ENCODE data around the gene WFIKKN1. TPM values are rescaled to one million over a fixed set of nuclear protein-coding genes. Genes with fewer than 3 reads are reported as not detected.
A peak's percentile ranks its signal among the peaks of the same experiment; 100 is the strongest.

WFIKKN1 gene
- total and polyA plus RNA-seq, 10 donors, result 0.15 to 1.8 (median 0.94) TPM

GRCh38 chr16:638836-639235 lies 8.1 kb downstream of the WFIKKN1 start:
- TF ChIP-seq CTCF (IDR thresholded peaks at IDR 0.05 in 8 of 11, conservative IDR thresholded peaks at IDR 0.05 in 3 of 11) (no peak), POLR2AphosphoS5 (IDR thresholded peaks at IDR 0.05) (no peak), POLR2A (IDR thresholded peaks at IDR 0.05) (no peak)
- H3K4me1 ChIP-seq, result peaks cover 26 to 84% (median 56%) of the 10 kb centered on the region in 6 donors
- no peaks in the 10 kb centered on the region for H3K9me3 ChIP-seq
- H3K27me3 ChIP-seq (replicated peaks in 1 of 7), result peaks cover 0 to 4% (median 0%) of the 10 kb centered on the region in 7 donors
- DNase-seq, result no peak
- H3K4me3 ChIP-seq, result no peak overlapping the region
- peaks cover 0 to 14% (median 5%) of the 10 kb centered on the region in 6 donors for H3K36me3 ChIP-seq
- peak overlapping the region in 2 of 8 donors; percentile 12 to 28 for H3K27ac ChIP-seq
- WGBS, 5 donors, result 77 to 89% (median 81%) methylated on average over 8 to 9 of the region's 9 CpGs
- intact Hi-C loops (cut with DNase I; ENCODE audit: low total_unique reads), result no loop called here

DNA sequence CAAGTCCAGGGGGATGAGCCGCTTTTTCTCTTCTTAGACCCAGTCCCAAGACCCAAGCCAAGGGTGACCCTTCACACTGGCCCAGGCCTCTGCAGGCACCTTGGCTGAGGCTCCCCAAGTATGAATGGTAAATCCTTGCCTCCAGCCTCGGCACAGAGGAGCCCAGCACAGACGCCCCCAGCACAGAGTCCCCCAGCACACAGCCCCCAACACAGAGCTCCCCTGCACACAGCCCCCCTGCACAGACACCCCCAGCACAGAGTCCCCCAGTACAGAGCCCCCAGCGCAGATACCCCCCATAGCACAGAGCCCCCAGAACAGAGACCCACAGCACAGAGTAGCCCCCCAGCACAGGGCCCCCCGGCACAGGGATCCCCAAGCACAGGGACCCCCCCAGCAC lies 9.8 kb downstream of the WFIKKN1 start:
- no peak overlapping the region for H3K4me3 ChIP-seq
- TF ChIP-seq POLR2AphosphoS5 (IDR thresholded peaks at IDR 0.05) (no peak), POLR2A (IDR thresholded peaks at IDR 0.05) (no peak), CTCF (IDR thresholded peaks at IDR 0.05 in 8 of 11, conservative IDR thresholded peaks at IDR 0.05 in 3 of 11) (no peak)
- WGBS, 5 donors, result 77 to 100% (median 91%) methylated on average over 2 to 5 of the region's 5 CpGs
- DNase-seq, result no peak
- no peaks in the 10 kb centered on the region for H3K9me3 ChIP-seq
- peaks cover 0 to 4% (median 0%) of the 10 kb centered on the region in 7 donors for H3K27me3 ChIP-seq (replicated peaks in 1 of 7)
- no peaks in the 10 kb centered on the region for H3K36me3 ChIP-seq
- intact Hi-C loops (cut with DNase I; ENCODE audit: low total_unique reads), result loop anchor here (5.0 kb wide), 1 partner anchor 53 kb away; no protein-coding TSS in a partner anchor
- peaks cover 18 to 76% (median 46%) of the 10 kb centered on the region in 6 donors for H3K4me1 ChIP-seq
- H3K27ac ChIP-seq, result peak overlapping the region in 2 of 8 donors; percentile 30 to 92

DNA sequence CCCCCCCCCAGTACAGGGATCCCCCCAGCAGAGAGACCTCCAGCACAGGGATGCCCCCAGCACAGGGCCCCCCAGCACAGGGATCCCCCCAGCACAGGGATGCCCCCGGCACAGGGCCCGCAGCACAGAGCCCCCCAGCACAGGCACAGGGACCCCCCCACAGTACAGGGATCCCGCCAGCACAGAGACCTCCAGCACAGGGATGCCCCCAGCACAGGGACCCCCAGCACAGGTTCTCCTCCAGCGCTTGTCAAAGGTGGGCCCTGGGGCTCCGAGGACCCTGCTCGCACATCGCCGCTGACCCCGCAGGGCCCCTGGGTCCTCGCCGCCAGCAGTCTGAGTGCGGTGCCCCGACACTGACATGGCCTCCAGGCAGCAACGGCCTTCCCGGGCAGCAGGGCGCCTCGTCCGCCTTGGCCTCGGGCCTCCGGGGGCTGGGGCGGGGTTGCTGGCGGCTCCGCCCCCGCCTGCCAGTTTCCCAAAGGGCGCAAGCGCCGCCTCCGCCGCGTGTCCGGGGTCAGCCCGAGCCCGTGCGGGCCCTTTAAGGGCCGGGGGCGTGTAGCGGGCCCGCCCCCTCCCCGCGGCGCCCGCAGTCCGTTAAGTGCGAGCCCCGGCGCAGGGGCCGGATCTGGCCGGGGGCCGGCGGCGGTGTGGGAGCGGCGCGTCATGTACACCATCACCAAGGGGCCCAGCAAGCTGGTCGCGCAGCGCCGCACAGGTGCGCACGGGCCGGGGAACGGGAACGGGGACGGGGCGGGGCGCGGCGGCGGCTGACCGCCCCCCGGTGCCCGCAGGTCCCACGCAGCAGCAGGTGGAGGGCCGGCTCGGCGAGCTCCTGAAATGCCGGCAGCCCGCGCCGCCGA lies 10.8 kb downstream of the WFIKKN1 start, which contains the start of gene MCRIP2:
Gene MCRIP2 (plus strand): TSS at position 503 of the 863 bp plus-strand sequence. CDS start 164 bp downstream, at position 667.
- intact Hi-C loops (cut with DNase I; ENCODE audit: low total_unique reads), result loop anchor here (5.0 kb wide), 1 partner anchor 54 kb away; no protein-coding TSS in a partner anchor

More for the DNA sequence above, 10.8 kb downstream of the WFIKKN1 start, which contains the start of gene MCRIP2:
- Histone ChIP-seq H3K27ac (peak within 1 kb of the TSS; percentile 77 to 93 (median 88)), H3K4me1 (peaks cover 17 to 82% (median 50%) of the 10 kb centered on the region in 6 donors), H3K36me3 (no peaks in the 10 kb centered on the region), H3K27me3 (replicated peaks in 1 of 7) (peaks cover 0 to 3% (median 0%) of the 10 kb centered on the region in 7 donors), H3K4me3 (peak within 1 kb of the TSS; percentile 82 to 99 (median 94)), H3K9me3 (no peaks in the 10 kb centered on the region)
- WGBS, 5 donors, result 1 to 3% (median 1%) methylated on average over 11 to 81 of the region's 81 CpGs
- no peak for TF ChIP-seq CTCF (IDR thresholded peaks at IDR 0.05 in 8 of 11, conservative IDR thresholded peaks at IDR 0.05 in 3 of 11)
- TF ChIP-seq POLR2AphosphoS5 (IDR thresholded peaks at IDR 0.05), result peak; percentile 85 to 86 (median 86)
- peak in 1 of 3 donors; percentile 14 for TF ChIP-seq POLR2A (IDR thresholded peaks at IDR 0.05)
- peak; percentile 94 for DNase-seq

Data from spleen (tissue), 11 donors.